Type B pancreatic cell (in vitro differentiated cells): ENCODE data around the gene MMD2. TPM values are rescaled to one million over a fixed set of nuclear protein-coding genes. Genes with fewer than 3 reads are reported as not detected.
A peak's percentile ranks its signal among the peaks of the same experiment; 100 is the strongest.

Experiments
- DNase-seq: peaks from one replicate; pipeline ENCODE4 v3.0.0; 2021; ENCODE audit warnings: mixed read lengths; ENCODE audit not compliant: unreplicated experiment; ENCODE audit errors: extremely low spot score
- H3K27ac Mint-ChIP-seq: 2 replicates; pipeline ENCODE4 v1.8.0; 2021; ENCODE audit warnings: mild to moderate bottlenecking, mixed read lengths
- H3K27me3 Mint-ChIP-seq: 2 replicates; pipeline ENCODE4 v1.8.0; 2021; ENCODE audit warnings: mixed read lengths
- H3K36me3 Mint-ChIP-seq: 2 replicates; pipeline ENCODE4 v1.8.0; 2021; ENCODE audit warnings: mixed read lengths
- H3K4me1 Mint-ChIP-seq: one replicate; pipeline ENCODE4 v1.8.0; 2021; ENCODE audit warnings: mixed read lengths; ENCODE audit not compliant: unreplicated experiment
- H3K4me3 Mint-ChIP-seq: 2 replicates; pipeline ENCODE4 v1.8.0; 2021; ENCODE audit warnings: mild to moderate bottlenecking, mixed read lengths
- H3K9me3 Mint-ChIP-seq: 2 replicates; pipeline ENCODE4 v1.8.0; 2021; ENCODE audit warnings: mixed read lengths
- CTCF ChIP-seq: fragments of 200-600 bp; sonication (generic); conservative IDR thresholded peaks from 2 replicates; pipeline ENCODE4 v1.5.0; 2021; ENCODE audit warnings: antibody characterized with exemption, mild to moderate bottlenecking
- long read RNA-seq: library from polyadenylated mRNA; unstranded; transcript quantifications from one replicate; pipeline ENCODE4 v2.0.0, GENCODE V29; 2020
- total RNA-seq: library from RNA; stranded (reverse); gene quantifications from 2 replicates; pipeline ENCODE4 v1.2.1, GENCODE V29; 2021; ENCODE audit warnings: low replicate concordance

MMD2 gene
- not detected in 2 replicates for total RNA-seq
- long read RNA-seq, result 0 reads

GRCh38 chr7:4958477-4959301, at the start of gene MMD2:
Gene MMD2 (minus strand): TSS chr7:4959187. CDS start chr7:4959017, 170 bp downstream.
- no peak for TF ChIP-seq CTCF
- Mint-ChIP-seq H3K9me3 (no peaks in the 10 kb centered on the region), H3K27me3 (peaks cover 53% of the 10 kb centered on the region), H3K36me3 (no peaks in the 10 kb centered on the region), H3K4me3 (peak within 1 kb of the TSS; percentile 86), H3K27ac (no peak within 1 kb of the TSS), H3K4me1 (peaks cover 5% of the 10 kb centered on the region)
- DNase-seq, result no peak

- Mint-ChIP-seq H3K36me3 (peaks cover 36% of the 10 kb centered on the region), H3K27ac (no peak overlapping the region), H3K4me1 (no peaks in the 10 kb centered on the region), H3K9me3 (peaks cover 5% of the 10 kb centered on the region), H3K27me3 (no peaks in the 10 kb centered on the region), H3K4me3 (no peak overlapping the region)
- no peak for TF ChIP-seq CTCF
- no peak for DNase-seq
These were observed 46.1 kb upstream of the MMD2 start for GRCh38 chr7:5005066-5005465.

GRCh38 chr7:5001911-5002310, 42.9 kb upstream of the MMD2 start:
- TF ChIP-seq CTCF, result no peak
- H3K4me3 Mint-ChIP-seq, result no peak overlapping the region
- no peak for DNase-seq
- no peak overlapping the region for H3K27ac Mint-ChIP-seq
- peaks cover 35% of the 10 kb centered on the region for H3K36me3 Mint-ChIP-seq
- H3K9me3 Mint-ChIP-seq, result no peaks in the 10 kb centered on the region
- H3K27me3 Mint-ChIP-seq, result no peaks in the 10 kb centered on the region
- H3K4me1 Mint-ChIP-seq, result no peaks in the 10 kb centered on the region

- no peaks in the 10 kb centered on the region for H3K4me1 Mint-ChIP-seq
- no peak overlapping the region for H3K4me3 Mint-ChIP-seq
- no peaks in the 10 kb centered on the region for H3K9me3 Mint-ChIP-seq
- peaks cover 35% of the 10 kb centered on the region for H3K36me3 Mint-ChIP-seq
- no peak overlapping the region for H3K27ac Mint-ChIP-seq
- no peak for DNase-seq
- TF ChIP-seq CTCF, result no peak
- H3K27me3 Mint-ChIP-seq, result no peaks in the 10 kb centered on the region
These were observed 42.0 kb upstream of the MMD2 start for GRCh38 chr7:5001003-5001402.

- H3K27ac Mint-ChIP-seq, result no peak overlapping the region
- H3K9me3 Mint-ChIP-seq, result no peaks in the 10 kb centered on the region
- no peak for TF ChIP-seq CTCF
- no peaks in the 10 kb centered on the region for H3K4me1 Mint-ChIP-seq
- DNase-seq, result peak; percentile 27
- H3K27me3 Mint-ChIP-seq, result no peaks in the 10 kb centered on the region
- H3K4me3 Mint-ChIP-seq, result no peak overlapping the region
- H3K36me3 Mint-ChIP-seq, result peaks cover 31% of the 10 kb centered on the region
These were observed 40.5 kb upstream of the MMD2 start for GRCh38 chr7:4999369-4999950.
